ENCODE data around the gene COX7A2L.

DNA sequence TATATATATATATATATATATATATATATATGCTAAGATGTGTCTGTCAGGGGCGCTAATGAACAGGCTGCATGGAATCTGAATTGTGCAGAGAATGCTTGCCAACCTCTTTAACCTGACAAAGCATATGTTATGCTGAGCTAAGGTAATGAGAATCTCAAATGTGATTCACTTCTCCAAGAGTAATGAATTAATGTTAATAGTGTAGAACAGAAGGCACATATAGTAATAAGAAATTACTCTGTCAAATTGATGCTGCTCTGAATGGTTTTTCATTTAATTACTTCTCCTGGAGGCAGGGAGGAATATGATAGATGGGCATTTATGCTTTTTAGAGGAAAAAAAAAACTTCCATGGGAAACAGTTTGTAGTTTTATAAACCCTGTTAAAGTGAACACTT is 35.4 kb downstream of the COX7A2L start:
- TF ChIP-seq, protein P1, sequence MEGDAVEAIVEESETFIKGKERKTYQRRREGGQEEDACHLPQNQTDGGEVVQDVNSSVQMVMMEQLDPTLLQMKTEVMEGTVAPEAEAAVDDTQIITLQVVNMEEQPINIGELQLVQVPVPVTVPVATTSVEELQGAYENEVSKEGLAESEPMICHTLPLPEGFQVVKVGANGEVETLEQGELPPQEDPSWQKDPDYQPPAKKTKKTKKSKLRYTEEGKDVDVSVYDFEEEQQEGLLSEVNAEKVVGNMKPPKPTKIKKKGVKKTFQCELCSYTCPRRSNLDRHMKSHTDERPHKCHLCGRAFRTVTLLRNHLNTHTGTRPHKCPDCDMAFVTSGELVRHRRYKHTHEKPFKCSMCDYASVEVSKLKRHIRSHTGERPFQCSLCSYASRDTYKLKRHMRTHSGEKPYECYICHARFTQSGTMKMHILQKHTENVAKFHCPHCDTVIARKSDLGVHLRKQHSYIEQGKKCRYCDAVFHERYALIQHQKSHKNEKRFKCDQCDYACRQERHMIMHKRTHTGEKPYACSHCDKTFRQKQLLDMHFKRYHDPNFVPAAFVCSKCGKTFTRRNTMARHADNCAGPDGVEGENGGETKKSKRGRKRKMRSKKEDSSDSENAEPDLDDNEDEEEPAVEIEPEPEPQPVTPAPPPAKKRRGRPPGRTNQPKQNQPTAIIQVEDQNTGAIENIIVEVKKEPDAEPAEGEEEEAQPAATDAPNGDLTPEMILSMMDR (IDR thresholded peaks at IDR 0.05), result no peak
- no peak for TF ChIP-seq EP300 (IDR thresholded peaks at IDR 0.05)

All from gastroesophageal sphincter (tissue), 3 donors.